ENCODE results near the gene TRIM75. TPM values are rescaled to one million over a fixed set of nuclear protein-coding genes. Genes with fewer than 3 reads are reported as not detected.

The TRIM75 gene
- polyA plus RNA-seq, 1 of the 3 experiments (the other 2 are of a cell fraction): not detected

DNA sequence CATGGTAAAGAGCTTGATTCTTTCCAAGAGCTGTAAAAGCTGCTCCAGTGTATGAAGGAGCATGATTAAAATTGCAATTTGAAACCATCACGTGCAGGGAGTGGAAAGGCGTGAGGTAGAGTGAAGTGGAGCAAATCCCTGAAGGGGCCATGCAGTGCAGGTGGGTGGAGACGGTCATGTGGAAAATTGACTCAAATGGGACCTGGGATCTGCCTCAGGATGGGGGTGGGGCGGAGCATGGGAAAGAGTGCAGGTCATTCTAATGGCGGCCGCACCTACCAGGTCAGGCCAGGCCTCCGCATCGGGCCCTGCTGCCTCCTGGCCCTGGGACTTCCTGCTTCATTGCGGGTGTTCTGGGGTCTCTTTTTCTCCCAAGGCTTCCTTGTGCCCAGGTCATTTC lies 47.2 kb upstream of the TRIM75 start (continued):
- TF ChIP-seq MXI1 (IDR thresholded peaks at IDR 0.05; ENCODE audit: low read depth, low read length): no peak

DNA sequence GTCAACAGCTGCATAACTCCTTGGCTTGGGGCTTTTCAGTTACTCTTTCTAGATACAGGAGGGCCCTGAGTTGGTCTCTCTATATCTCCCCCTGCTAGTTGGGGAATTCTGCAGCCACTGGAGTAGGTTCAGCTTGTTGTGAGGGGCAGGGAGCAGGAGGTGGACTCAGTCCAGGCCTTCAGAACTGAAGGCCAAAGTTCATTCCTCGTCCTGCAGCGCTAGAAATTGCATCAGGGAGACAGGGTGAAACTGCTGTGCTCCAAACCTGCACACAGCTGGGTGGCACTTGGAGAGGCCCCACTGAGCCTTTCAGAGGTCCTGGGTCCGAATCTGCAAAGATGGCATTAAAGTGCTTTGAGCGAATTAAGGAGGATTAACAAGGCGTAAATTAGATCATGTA lies 46.8 kb upstream of the TRIM75 start:
- H3K9me3 ChIP-seq: no peaks in the 10 kb centered on the region
- POLR2A ChIA-PET: no interaction called here
- H3K4me3 ChIP-seq (ENCODE audit: low read depth in 2 of 2, low read length in 1 of 2): no peak overlapping the region
- H4K20me1 ChIP-seq (ENCODE audit: insufficient read depth): no peaks in the 10 kb centered on the region
- H2AFZ ChIP-seq (ENCODE audit: low read depth): no peak overlapping the region
- TF ChIP-seq, protein P1, sequence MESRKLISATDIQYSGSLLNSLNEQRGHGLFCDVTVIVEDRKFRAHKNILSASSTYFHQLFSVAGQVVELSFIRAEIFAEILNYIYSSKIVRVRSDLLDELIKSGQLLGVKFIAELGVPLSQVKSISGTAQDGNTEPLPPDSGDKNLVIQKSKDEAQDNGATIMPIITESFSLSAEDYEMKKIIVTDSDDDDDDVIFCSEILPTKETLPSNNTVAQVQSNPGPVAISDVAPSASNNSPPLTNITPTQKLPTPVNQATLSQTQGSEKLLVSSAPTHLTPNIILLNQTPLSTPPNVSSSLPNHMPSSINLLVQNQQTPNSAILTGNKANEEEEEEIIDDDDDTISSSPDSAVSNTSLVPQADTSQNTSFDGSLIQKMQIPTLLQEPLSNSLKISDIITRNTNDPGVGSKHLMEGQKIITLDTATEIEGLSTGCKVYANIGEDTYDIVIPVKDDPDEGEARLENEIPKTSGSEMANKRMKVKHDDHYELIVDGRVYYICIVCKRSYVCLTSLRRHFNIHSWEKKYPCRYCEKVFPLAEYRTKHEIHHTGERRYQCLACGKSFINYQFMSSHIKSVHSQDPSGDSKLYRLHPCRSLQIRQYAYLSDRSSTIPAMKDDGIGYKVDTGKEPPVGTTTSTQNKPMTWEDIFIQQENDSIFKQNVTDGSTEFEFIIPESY (IDR thresholded peaks at IDR 0.05; ENCODE audit: borderline replicate concordance, low read depth): no peak
- no peak for TF ChIP-seq RFX5 (IDR thresholded peaks at IDR 0.05; ENCODE audit: low read length)
- no peak for TF ChIP-seq GABPA (IDR thresholded peaks at IDR 0.05; ENCODE audit: low read depth)
- TF ChIP-seq, protein P2, sequence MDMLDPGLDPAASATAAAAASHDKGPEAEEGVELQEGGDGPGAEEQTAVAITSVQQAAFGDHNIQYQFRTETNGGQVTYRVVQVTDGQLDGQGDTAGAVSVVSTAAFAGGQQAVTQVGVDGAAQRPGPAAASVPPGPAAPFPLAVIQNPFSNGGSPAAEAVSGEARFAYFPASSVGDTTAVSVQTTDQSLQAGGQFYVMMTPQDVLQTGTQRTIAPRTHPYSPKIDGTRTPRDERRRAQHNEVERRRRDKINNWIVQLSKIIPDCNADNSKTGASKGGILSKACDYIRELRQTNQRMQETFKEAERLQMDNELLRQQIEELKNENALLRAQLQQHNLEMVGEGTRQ (IDR thresholded peaks at IDR 0.05; ENCODE audit: borderline replicate concordance, low read depth, low read length): no peak
- TF ChIP-seq, protein P3, sequence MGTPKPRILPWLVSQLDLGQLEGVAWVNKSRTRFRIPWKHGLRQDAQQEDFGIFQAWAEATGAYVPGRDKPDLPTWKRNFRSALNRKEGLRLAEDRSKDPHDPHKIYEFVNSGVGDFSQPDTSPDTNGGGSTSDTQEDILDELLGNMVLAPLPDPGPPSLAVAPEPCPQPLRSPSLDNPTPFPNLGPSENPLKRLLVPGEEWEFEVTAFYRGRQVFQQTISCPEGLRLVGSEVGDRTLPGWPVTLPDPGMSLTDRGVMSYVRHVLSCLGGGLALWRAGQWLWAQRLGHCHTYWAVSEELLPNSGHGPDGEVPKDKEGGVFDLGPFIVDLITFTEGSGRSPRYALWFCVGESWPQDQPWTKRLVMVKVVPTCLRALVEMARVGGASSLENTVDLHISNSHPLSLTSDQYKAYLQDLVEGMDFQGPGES (IDR thresholded peaks at IDR 0.05; ENCODE audit: low read depth, low read length): no peak
- no peak for TF ChIP-seq YY1 (IDR thresholded peaks at IDR 0.05; ENCODE audit: low read depth)
- no peak for TF ChIP-seq TAF1 (IDR thresholded peaks at IDR 0.05; ENCODE audit: borderline replicate concordance, low read depth, low read length)
- TF ChIP-seq CHD2 (IDR thresholded peaks at IDR 0.05; ENCODE audit: low read length, partially characterized antibody): no peak
- TF ChIP-seq, protein P4, sequence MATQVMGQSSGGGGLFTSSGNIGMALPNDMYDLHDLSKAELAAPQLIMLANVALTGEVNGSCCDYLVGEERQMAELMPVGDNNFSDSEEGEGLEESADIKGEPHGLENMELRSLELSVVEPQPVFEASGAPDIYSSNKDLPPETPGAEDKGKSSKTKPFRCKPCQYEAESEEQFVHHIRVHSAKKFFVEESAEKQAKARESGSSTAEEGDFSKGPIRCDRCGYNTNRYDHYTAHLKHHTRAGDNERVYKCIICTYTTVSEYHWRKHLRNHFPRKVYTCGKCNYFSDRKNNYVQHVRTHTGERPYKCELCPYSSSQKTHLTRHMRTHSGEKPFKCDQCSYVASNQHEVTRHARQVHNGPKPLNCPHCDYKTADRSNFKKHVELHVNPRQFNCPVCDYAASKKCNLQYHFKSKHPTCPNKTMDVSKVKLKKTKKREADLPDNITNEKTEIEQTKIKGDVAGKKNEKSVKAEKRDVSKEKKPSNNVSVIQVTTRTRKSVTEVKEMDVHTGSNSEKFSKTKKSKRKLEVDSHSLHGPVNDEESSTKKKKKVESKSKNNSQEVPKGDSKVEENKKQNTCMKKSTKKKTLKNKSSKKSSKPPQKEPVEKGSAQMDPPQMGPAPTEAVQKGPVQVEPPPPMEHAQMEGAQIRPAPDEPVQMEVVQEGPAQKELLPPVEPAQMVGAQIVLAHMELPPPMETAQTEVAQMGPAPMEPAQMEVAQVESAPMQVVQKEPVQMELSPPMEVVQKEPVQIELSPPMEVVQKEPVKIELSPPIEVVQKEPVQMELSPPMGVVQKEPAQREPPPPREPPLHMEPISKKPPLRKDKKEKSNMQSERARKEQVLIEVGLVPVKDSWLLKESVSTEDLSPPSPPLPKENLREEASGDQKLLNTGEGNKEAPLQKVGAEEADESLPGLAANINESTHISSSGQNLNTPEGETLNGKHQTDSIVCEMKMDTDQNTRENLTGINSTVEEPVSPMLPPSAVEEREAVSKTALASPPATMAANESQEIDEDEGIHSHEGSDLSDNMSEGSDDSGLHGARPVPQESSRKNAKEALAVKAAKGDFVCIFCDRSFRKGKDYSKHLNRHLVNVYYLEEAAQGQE (IDR thresholded peaks at IDR 0.05; ENCODE audit: low read depth, low read length): no peak
- TF ChIP-seq, protein P5, sequence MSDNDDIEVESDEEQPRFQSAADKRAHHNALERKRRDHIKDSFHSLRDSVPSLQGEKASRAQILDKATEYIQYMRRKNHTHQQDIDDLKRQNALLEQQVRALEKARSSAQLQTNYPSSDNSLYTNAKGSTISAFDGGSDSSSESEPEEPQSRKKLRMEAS (IDR thresholded peaks at IDR 0.05; ENCODE audit: low read depth): no peak
- no peak for TF ChIP-seq GATA2 (CRISPR knock-in tag; IDR thresholded peaks at IDR 0.05)
- TF ChIP-seq NRF1 (IDR thresholded peaks at IDR 0.05; ENCODE audit: low read depth, low read length): no peak
- H3K36me3 ChIP-seq (replicated peaks in 1 of 2; ENCODE audit: control insufficient read depth in 1 of 2, insufficient read depth in 2 of 2, low read length in 1 of 2): no peaks in the 10 kb centered on the region
- no peak overlapping the region for H3K27ac ChIP-seq (ENCODE audit: low read depth in 2 of 2, low read length in 1 of 2)
- H3K4me1 ChIP-seq (ENCODE audit: control insufficient read depth in 1 of 2, insufficient read depth in 2 of 2, low read depth in 1 of 2, low read length in 1 of 2): no peaks in the 10 kb centered on the region
- H3F3A ChIP-seq (replicated peaks; ENCODE audit: insufficient read depth): no peaks in the 10 kb centered on the region
- CTCF ChIA-PET: no interaction called here
- no peak overlapping the region for H3K4me2 ChIP-seq
- 38% methylated on average over 5 of the region's 5 CpGs for WGBS (ENCODE audit: low lambda C conversion rate)
- H3K27me3 ChIP-seq (ENCODE audit: insufficient read depth): peaks cover 29% of the 10 kb centered on the region
- DNase-seq: no peak
- H3K79me2 ChIP-seq (ENCODE audit: insufficient read depth): no peaks in the 10 kb centered on the region
- no peaks in the 10 kb centered on the region for H3K9me2 ChIP-seq
- no peak overlapping the region for H3K9ac ChIP-seq

All from SK-N-SH (cell line).